ENCODE results near the gene CLCN1.

The CLCN1 gene

DNA sequence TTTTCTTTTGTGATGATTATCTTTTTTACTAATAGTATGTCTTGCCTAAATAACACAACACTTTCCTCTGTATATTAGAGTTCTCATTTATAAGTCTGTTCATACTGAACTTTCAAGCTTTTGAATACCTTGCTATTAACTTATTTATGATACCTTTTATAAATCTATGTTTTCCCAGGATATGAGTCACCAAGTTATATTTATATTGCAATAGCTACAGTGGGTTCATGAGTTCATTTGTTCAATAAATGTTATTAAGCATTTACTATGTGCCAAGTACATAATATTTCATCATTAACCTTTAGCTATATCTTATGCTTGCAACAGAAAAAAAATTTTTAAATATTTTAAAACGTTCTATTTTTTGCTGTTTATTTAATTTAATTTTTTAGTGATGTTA is 18.3 kb downstream of the CLCN1 start:
- no peak for DNase-seq (ENCODE audit: low read depth)

DNA sequence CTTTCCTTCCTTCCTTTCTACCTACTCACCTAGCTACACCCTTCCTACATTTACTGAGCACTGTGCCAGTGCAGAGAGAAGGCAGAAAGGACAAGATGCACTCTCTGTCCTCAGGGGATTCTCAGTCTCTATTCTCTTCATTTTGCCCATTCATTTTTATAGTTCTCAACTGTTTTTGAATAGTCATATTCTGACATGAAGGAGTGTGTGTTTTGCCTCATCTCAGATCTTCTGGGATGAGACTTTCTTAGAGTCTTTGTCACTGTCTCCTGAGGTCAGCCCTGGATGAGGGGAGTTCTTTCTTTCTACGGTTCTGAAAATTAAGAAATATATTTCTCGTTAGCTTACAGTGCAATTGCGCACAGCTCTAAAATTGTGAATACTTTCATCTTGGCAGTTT is 21.3 kb downstream of the CLCN1 start:
- DNase-seq (ENCODE audit: low read depth): no peak

DNA sequence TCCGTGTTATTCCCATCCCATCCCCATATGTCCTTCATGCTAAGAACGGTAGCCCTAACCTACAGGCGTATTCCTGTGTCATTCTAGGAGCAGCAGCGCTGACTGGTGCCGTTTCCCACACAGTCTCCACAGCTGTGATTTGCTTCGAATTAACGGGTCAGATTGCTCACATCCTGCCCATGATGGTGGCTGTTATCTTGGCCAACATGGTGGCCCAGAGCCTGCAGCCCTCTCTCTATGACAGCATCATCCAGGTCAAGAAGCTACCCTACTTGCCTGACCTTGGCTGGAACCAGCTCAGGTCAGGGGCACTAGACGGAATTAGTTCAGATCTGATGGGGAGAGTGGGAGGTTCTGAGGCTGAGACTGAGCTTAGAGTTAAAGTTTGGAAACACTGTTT is 25.9 kb downstream of the CLCN1 start:
- no peak for DNase-seq (ENCODE audit: low read depth)

DNA sequence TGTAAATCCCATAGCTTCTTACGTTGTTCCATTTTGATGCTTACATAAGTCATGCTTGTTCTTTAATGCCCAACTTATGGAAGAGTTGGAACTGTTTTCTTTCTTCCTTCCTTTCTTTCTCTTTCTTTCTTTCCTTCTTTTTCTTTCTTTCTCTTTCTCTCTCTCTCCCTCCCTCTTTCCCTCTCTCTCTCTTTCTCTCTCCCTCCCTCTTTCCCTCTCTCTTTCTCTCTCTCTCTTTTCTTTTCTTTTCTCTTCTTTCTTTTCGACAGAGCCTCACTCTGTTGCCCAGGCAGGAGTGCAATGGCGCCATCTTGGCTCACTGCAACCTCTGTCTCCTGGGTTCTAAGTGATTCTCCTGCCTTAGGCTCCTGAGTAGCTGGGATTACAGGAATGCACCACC is 27.7 kb downstream of the CLCN1 start:
- DNase-seq (ENCODE audit: low read depth): no peak

DNA sequence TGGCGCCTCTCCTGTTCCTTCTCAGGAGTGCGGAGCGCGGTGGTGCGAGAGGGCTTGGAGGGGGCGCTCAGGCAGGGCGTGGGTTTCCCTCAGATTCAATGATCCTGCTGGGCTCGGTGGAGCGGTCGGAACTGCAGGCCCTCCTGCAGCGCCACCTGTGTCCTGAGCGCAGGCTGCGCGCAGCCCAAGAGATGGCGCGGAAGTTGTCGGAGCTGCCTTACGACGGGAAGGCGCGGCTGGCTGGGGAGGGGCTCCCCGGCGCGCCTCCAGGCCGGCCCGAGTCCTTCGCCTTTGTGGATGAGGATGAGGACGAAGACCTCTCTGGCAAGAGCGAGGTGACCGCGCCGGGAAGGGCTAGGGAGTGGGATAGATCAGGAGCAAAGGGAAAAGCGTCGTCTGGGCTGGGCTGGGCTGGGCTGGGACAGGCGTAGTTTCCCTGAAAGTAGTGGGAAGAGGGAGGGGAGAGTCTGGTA is 29.6 kb downstream of the CLCN1 start:
- peak; percentile 40 for DNase-seq (ENCODE audit: low read depth)

DNA sequence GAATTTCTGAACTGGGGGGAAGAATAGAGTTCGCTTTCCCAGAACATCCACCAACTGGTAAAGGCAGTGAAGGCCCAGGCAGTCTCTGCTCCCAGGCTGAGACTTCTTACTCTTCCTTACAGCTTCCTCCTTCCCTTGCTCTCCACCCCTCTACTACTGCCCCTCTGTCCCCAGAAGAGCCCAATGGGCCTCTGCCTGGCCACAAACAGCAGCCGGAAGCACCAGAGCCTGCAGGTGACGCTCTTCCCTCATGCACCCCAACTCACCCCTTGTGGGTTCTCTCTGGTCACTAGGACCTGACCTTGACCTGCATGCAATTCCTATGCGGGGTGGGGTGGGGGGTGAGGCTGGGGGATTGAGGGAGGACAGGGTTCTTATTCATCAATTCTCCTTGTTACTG is 30.1 kb downstream of the CLCN1 start:
- no peak for DNase-seq (ENCODE audit: low read depth)

DNA sequence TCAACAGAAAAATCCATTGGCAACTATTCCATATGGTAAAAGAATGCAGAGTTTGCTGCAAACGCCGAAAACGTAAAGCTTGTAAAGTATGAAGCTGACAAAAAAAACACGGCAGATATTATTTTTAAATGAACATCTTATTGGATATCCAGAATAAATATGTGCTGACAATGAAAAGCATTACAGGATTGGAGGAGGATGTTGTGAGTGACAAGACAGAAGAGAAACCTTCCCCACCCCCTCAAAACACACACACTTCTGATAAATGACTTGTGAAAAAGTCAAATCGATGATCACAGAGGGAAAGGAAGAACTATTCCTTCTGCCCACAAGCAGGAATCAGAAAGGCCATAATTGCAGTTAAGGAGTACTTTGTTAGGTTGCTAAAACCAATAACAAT is 32.0 kb downstream of the CLCN1 start:
- DNase-seq (ENCODE audit: low read depth): no peak

DNA sequence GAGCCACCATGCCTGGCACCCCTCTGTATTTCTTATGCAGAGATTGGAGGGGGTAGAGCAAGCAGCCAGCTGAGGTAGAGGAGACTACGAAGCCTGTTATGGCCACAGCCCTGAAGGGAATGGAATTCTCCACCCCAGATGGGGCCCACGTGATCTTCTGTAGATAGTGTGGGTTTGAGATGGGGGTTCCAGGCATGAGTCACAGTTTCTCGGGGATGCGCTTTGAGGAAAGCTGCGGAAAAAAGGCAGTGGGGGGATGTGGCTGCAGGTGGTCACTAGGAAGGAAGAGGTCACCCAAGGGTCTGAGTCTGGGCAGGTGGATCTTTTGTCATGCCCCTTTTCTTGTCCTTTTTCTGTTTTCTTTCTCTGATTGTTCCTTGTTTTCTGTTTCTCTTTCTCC is 35.1 kb downstream of the CLCN1 start:
- no peak for DNase-seq (ENCODE audit: low read depth)

DNA sequence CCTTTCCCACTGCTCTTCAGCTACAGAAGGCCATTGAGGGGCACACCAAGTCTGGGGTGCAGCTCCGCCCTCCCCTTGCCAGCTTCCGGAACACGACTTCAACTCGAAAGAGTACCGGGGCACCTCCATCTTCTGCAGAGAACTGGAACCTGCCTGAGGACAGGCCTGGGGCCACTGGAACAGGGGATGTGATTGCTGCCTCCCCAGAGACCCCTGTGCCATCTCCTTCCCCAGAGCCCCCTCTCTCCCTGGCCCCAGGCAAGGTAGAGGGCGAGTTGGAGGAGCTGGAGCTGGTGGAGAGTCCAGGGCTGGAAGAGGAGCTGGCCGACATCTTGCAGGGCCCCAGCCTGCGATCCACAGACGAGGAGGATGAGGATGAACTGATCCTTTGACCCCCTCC is 35.7 kb downstream of the CLCN1 start:
- no peak for DNase-seq (ENCODE audit: low read depth)

DNA sequence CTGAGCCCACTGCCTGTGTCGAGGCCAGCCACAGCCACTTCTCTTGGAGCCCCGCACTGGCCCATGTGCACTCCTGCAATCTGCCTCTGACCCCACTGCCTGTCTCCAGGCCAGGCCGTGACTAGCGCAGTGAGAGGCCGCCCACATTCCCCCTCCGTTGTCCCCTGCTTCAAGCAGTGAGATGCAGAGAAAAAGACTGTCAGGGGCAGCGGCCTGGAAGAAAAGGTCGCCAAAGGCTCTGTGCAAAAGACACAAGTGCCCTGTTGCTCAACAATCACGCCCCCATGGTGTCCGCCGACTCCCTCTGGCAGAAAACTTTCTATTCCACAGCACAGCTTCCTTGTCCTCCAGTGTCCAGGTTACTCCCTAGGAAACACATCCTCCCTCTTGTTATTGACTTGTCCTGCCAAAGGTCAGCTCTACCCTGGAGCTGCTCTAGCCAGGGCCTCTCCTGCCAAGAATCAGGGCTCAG is 36.7 kb downstream of the CLCN1 start:
- no peak for DNase-seq (ENCODE audit: low read depth)

DNA sequence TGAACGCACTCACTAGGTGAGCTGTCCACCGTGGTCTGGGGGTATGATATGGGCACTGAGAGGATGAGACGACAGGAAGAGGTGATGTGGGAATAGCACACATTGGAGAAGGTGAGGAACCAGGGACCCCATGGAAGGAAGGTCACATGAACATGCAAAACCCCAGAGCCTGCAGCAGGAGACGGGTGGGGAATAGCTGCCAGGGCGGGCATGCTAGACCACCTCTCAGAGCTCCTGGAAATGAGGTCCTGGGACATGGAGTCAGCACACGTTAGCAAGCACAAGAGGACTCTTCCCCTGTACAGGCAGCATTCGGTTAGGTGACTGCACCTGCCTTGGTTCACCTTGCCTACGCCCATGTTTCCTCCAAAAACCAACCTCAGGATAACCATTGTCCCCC is 38.5 kb downstream of the CLCN1 start:
- no peak for DNase-seq (ENCODE audit: low read depth)

DNA sequence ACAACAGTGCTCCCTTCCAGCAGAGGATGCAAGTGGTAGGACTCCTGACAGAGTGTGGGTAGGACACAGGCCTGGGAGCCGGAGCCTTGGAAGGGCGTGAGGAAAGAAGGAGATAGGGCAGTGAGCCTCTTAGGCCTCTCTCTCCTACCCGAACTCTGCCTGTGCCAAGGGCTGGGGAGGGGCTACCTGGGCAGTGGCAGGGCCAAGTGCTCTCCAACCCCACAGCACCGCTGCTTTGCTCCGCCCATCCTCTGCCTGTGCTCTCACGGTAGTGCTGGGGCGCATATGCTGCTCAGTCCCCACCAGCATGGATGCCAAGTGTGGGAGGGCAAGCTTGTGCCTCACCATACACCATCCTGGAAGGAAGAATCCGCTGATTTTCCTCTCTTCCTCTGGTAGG is 39.1 kb downstream of the CLCN1 start:
- no peak for DNase-seq (ENCODE audit: low read depth)

DNA sequence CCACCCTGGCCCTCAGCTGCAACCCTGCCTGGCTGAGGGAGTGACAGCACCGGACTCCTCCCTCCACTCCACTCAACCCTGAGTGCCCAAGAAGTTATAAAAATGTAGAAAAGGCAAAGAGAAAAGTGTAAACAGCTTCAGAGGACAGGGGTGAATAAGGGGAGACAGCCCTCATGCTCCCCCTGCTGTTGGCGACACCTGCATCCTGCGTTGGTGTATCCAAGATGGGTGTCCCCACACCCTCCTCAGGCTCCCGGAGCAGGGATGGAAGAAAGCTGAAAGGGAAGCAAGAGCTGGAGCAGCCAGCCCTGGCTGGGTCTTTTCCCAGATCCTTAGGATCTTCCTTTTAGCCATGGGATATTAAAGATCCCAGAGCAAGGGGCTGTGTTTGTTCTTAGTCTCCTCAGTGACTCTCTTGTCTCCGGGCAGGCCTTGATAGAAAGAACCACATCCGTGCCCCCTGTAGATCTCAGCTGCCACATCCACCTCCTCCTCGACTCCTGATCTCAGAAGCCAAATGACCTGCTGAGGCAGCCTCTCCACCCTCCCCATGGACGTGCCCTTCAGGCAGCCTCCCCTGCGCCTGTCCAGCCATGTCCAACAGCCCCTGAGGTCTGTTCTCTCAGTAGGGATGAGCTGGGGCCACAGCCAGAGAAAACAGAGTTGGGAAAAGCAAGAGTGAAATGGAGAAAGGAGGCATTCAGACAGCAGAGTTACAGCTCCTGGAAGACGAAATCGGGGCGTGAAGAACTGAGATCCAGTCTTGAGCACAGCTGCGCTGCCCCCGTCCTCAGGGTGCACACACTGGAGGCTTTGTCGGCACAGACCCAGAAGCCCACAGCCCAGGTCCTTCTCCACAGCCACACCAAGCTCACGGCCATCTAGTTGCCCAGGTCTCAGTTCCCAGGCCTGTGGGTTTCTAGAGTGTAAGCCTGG is 39.8 kb downstream of the CLCN1 start:
- DNase-seq (ENCODE audit: low read depth): no peak

DNA sequence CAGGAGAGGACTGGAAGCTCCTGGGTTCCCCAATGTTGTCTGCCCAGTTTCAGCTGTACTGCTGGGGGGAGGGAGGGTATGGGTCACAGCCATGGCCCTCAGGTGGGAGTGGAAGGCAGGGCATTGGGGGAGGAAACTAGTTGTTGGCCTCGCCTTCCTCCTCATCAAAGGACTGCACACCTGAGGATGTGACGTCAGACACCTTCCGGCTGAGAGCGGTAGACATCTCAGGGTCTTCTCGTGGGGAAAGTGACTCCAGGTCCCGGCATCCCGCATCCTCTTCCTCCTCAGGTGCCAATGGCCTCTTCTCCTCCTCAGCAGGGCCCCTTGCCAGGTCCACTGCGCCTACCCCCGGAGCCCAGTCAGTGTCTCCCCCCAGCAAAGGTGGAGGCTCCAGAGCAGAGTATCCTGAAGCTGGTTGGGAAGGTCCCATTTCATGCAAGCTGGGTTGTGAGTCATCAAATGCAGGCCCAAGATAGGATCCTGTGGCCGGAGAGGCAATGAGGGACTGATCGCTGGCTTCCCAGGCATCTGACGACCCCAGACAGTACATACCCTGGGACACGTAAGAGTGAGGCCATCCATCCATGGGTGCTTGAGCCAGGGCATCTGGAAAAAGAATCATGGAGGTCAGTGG is 40.6 kb downstream of the CLCN1 start:
- no peak for DNase-seq (ENCODE audit: low read depth)

DNA sequence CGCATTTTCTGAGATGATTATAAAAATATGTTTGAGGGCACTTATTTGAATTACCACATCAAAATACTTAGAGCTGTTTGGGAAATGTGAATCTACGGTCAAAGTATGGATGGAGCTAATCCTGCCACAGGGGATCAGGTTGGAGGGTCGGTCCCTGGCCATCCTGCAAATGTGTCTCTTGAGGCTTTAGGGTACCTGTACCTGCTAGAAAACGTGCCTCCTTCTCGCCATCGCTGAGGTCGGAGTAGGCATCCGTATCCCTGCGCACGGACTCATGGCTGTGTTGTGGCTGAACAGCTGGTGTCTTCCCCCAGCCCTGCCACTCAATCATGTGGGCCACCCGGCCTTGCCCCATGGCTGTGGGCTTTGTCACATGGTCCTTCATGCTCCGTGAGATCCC is 42.7 kb downstream of the CLCN1 start:
- no peak for DNase-seq (ENCODE audit: low read depth)

DNA sequence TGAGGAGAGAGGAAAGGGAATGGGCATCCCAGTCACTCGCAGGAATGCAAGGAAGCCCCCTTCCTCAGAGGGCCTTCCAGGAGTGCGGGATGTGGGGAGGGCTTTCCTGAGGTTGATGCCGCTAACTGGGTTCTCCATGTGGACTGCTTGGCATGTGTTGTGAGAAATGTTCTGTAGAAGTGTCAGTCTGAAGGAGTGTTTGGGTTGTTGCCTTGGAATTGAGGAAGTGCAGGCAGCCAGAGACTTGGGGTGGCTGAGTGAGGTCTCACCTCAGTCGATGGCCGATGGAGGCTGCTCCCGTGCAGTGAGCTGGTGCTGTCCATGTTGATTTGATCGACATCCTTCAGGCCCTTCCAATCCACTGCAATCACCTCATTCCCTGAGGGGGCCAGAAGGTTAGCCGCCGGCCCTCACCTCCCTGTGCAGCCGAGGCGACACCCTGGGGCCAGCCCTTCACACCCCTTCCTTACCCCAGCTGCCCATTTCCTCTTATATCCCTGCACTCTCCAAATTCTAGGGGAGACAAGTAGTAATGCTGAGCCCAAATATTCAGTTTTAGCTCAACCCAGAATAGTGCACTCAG is 44.0 kb downstream of the CLCN1 start:
- DNase-seq (ENCODE audit: low read depth): no peak

DNA sequence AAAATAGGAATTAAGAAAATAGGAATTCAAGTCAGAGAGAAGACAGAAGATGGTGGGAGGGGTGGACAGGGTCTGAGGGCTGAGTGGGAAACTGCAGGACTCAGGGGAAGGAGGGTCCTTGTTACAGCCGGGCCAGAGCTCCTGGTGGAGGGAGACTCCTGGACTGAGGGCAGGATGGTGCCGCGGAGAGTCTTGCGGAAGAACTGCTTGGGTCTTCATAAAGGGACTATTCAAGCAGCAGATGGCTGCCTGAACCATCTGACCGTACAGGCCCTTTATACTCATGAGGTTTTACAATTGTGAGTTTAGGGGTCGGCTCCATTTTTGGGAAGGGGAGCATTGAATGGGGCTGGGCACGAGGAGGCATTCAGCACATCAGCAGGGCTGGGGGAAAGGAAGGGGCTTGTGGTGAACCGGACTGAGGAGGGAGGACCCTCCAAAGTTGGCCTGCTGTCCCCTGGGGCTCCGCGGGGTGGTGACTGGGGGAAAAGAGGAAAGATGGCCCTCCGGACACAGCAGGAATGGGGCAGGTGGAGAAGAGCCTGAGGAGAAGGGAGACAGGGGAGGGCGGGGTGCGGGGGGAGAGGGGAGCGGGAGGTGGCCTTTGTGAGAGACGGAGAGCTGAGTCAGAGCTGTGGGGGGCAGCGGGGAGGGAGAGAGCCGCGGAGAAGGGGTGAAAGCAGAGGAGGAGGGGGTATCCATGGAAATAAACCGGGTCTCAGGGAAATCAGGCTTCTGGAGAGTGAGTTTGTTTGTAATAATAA is 45.1 kb downstream of the CLCN1 start:
- DNase-seq (ENCODE audit: low read depth): no peak

DNA sequence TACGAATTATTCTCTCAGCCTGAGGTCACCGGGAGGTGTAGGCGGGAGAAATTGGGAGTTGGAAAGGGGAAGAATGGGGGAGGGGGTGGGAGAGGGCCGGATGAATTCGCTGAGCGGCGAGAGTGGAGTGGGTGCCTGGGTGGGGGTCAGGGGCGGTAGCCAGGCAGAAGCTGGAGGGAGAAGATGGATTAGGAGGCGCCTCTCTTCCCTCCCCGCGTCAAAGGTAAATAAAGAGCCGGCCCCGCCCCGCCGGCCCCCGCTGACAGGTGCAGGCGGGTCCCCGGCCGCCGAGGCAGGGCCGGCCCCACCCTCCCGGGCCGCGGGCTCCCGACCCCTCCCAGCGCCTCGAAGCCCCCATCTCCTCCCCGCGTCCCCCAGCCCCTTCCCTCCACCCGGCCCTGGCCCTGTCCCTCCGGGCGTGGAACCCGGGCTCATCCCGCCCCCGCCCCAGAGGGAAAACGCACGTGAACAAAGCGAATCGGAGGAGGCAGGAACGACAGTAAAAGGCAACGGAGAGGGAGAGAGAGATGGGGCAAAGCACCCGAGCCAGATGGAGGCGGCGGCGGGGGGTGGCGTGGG is 45.7 kb downstream of the CLCN1 start:
- DNase-seq (ENCODE audit: low read depth): no peak

DNA sequence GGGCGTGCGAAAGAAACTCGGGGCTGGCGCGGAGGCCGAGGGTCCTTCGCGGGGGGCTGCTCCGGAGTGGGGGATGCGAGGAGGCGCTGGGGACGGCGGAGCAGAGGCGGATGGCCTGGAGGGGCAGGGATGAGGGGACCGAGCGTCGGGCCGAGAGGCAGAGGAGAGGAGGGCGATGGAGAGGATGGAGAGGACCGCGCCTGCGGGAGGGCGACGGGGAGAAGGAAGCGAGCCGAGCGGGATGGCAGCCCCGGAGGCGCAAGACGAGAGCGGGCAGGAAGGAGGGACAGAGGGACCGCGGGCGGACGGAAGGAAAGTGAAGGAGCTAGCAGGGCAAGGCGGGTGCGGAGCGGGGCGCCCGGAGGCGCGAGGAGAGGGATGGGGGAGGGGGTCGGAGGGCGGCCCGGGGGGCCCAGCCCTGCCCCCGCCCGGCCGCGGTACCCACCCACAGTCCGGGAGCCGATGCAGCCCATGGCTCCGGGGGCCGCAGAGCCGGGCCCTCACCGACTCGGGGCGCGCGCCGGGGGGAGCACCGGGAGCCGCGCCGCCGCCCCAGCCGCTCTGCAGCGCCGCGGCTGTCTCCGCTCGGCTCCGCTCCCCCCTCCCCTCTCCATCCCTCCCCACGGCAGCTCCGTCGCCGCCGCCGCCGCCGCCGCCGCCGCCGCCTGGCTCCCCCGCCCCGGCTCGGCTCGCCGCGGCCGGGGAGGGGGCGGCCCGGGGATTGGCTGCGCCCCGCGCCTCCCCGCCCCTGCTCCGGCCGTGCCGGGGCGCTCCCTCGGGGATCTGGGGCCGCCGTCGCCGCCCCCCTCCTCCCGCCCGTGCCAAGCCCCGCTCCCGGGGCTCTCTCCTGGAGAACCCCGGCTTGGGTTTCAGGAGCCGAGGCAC is 46.5 kb downstream of the CLCN1 start, which contains the start of gene FAM131B:
Gene FAM131B (minus strand): TSS at position 583 of the 885 bp plus-strand sequence. CDS start 110 bp downstream, at position 473.
- DNase-seq (ENCODE audit: low read depth): no peak

DNA sequence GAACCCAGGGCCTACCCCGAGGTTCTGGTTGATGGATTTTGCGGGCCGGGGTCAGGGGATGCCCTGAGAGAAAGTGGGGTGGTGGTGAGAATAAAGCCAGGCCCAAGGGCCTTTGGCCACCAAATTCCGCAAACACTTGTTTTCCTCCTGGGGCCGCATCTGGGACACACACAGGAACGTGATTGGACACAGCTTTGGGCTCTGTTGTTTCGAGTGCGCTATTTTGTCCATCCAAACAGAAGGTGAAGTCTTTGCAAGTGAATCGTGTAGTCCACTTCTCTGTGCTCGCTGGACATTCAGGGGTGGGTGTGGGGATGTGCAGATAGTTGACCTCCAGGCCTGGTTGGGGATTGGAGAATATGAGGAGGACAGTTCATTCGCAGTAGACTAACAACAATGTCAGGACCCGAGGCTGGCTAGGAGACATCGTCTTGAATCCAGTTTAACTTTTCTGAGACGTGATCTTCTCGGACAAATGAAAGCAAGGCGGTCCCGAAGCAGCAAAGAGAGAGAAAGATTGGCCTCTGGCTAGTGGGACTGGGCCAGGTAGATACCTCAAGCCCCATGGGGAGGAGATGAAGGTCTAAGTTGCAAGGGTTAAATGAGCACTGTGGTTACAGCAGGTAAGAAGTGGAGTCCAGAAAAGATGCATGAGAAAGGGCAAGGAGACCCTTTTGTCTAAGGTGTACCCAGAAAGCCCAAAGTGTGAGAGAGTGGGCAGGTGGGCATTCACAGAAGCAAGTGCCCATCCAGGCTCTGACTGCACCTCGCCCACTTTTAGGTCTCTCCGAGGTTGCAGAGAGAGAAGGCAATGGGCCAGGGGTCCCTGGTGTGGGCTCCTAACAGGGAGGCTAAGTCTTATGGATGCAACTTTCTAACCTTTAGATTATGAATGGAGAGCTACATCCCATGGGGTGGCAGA is 47.4 kb downstream of the CLCN1 start:
- no peak for DNase-seq (ENCODE audit: low read depth)
